GM18517 (cell line): Measurements from ENCODE around the gene GFPT1.
"Not testable (repeated sequence)": the region's sequence is repeated elsewhere in the genome, so short reads cannot be mapped to it uniquely, and the experiment has no call there.

Experiments
- ATAC-seq: cut with Tn5 transposase; IDR thresholded peaks from one replicate; pipeline ENCODE4 v1.9.1; 2021; ENCODE audit warnings: mild to moderate bottlenecking, moderate library complexity; ENCODE audit not compliant: unreplicated experiment

GFPT1 gene

GRCh38 chr2:69384618-69385081 lies 2.4 kb downstream of the GFPT1 start:
- ATAC-seq: no peak

DNA sequence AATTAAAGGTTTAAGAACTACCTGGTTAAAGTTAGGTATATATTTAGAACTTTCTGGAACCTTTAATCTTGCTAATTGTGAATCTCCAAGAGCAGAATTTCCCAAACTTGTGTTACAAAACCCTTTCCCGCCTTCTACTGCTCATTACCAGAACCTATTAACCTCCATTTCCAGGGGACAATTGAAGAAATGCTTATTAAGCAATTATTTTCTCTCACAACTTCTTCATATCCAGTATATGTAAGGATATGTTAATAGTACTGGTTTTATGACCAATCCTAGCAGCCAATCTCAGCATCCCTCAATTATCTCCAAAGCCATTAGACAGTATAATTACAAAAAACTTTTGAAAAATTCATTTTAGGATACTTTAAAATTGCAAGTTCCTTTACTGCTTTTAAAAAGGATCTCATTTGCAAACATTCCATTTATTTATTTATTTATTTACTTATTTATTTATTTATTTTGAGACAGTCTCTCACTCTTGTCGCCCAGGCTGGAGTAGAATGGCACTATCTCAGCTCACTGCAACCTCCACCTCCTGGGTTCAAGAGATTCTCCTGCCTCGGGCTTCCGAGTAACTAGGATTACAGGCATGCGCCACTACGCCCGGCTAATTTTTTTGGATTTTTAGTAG lies 3.7 kb downstream of the GFPT1 start:
- ATAC-seq: no peak

DNA sequence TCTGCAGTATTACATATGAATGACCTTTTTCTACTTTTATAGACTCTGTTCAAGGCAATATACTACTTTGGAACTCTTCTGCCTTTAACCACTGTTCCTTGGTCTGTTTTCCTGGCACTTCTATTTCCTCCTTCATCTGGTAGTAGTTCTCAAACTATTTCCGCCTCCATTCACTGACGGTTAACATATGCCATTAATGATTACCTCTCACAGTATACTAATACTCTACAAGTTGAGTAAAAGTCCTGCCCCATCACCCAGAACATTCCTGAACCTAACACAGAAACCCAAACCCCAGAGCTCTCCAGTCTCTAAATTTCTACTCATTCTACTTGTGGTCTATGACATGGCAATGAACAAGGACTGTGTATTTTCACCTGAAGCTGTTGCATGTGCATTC lies 4.5 kb downstream of the GFPT1 start:
- no peak for ATAC-seq

DNA sequence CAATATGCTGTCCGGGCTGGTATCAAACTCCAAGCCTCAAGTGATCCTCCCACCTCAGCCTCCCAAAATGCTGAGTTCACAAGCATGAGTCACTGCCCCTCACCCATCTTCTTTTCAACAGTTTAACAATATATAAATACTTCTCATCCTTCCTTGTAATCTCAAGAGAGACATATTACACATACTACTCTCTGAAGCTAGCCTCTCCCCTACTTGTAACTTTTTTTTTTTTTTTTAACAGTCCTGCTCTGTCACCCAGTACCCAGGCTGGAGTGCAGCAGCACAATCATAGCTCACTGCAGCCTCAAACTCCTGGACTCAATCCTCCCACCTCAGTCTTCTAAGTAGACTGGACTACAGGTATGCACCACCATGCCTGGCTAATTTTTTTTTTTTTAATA lies 5.7 kb downstream of the GFPT1 start:
- no peak for ATAC-seq

- no peak for ATAC-seq
Observed at GRCh38 chr2:69380072-69380917, 6.7 kb downstream of the GFPT1 start.

GRCh38 chr2:69376403-69376802 lies 10.6 kb downstream of the GFPT1 start:
- no peak for ATAC-seq

- no peak for ATAC-seq
Observed at GRCh38 chr2:69375494-69376353, 11.3 kb downstream of the GFPT1 start.

DNA sequence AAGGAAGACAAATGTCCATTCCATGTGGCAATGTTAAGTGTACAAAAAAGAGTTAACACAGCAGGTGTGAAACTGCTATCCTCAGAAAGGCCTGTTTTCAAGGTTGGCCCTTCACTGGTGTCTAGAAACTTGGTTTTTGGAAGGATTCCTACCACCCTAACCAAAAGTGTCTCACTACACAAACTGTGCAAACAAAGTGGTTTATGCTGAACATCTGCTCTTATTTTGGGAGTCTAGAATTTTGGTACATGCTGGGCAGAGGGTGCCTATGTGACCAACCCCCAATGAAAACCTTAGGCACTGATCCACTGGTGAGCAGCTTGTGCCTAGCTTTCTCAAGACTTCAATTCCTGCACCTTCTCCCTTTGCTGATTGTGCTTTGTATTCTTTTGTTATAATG lies 14.3 kb downstream of the GFPT1 start:
- ATAC-seq: no peak

DNA sequence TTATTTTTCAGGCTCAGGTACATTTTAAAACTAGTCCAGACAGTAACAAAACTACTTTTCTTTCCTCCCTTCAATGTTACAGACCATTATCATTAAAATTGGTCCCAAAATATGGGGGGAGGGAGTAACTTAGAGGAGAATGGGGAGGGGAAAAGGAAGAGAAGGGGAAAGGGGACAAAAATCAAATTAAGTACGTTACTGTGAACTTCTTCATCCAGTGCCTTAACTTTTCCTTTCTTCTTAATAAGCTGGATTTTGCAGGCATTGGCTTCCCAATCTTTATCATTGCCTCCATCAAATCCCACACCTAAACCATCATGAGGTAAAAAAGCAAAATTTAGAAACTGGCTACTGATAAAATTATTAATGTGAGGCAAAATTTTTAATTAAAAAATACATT lies 17.2 kb downstream of the GFPT1 start:
- ATAC-seq: no peak

- no peak for ATAC-seq
Observed at GRCh38 chr2:69368588-69368987, 18.4 kb downstream of the GFPT1 start.

DNA sequence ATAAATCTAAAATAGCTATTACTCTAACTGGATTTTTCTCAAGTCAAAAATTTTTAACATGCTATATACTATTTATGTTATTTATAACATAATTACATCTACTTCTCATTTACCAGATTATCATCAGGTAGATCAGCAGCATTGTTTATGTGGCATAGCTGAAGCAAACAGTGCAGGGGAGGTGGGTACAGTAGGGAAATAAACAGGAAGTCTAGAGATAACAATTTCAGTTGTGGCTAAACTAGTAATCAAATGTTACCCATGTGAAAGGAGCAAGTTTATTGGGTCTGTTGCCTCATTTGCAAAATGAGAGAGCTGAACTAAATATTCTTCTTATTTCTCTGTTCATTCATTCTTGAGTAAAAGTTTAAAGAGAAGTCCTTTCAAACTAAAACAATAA lies 27.7 kb downstream of the GFPT1 start:
- ATAC-seq: no peak

DNA sequence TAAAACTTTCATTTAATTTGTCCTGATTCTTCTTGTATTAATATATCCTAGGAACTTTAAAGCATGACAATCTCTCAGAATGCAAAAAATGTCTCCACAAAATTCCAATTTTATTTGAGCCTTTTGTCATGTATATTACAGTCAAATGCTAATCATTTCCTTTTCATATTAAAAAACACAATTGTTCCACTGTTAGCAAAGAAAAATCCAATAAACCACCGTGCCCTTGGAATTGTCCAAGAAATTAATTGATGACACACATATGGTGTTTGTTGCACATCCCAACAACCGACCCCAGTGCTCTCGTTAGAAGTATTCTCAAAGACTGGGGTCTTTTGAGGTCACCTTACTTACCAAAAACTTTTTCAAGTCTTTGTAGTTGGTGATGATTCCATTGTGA lies 28.1 kb downstream of the GFPT1 start:
- ATAC-seq: no peak

DNA sequence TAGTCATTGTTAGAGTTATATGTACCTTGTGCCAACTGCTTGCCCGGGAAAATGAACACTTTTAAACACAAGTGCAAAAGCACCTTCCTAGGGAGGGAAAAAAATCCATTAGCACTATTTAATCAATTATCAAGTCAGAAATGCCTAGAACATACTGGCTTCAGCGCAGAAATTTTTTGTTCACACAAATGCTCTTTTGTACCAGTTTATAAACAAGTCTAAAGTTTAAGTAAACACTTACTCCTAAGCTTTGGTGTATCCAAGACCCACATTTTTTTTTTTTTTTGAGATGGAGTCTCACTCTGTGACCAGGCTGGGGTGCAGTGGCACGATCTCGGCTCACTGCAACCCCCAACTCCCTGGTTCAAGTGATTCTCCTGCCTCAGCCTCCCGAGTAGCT lies 30.6 kb downstream of the GFPT1 start:
- no peak for ATAC-seq

DNA sequence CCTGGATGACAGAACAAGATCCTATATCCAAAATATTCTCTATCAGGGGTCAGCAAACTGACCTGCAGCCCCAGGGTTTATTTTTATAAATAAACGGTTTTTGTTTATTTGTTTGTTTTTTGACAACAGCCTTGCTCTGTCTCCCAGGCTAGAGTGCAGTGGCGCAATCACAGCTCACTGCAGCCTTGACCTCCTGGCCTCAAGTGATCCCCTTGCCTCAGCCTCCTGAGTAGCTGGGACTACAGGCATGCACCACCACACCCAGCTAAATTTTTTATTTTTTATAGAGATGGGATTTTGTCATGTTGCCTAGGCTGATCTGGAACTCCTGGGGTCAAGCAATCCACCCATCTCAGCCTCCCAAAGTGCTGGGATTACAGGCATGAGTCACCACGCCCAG lies 32.1 kb downstream of the GFPT1 start:
- ATAC-seq: not testable (repeated sequence)

DNA sequence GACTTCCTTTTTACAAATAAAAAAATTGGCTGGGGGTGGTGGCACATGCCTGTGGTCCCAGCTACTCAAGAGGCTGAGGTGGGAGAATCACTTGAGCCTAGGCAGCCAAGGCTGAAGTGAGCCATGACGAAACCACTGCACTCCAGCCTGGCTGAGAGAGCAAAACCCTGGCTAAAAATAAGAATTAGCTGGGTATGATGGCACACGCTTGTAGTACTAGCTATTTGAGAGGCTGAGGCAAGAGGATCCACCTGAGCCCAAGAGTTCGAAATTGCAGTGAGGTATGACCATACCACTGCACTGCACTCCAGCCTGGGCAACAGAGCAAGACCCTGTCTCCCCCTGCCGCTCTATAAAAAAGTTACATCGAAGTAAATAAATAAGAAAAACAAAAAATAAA lies 33.7 kb downstream of the GFPT1 start:
- no peak for ATAC-seq

GRCh38 chr2:69348781-69349180 lies 38.2 kb downstream of the GFPT1 start:
- ATAC-seq: no peak

DNA sequence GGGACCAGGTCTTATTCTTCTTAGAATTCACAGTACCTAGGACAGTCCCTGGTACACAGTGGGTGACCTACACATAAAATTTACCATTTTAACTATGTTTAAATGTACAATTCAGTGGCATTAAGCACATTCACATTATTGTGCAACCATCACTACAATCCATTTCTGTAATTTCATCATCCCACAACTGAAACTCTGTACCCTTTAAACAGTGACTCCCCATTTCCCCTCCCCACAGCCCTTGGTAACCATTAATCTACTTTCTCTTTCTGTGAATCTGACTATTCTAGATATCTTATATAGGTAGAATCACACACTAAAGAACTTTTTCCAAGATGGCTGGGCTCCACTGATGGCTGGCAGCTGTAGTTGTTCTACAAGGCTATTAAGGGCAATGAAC lies 41.6 kb downstream of the GFPT1 start:
- ATAC-seq: peak; percentile 59

- no peak for ATAC-seq
Observed at GRCh38 chr2:69344305-69344704, 42.7 kb downstream of the GFPT1 start.

GRCh38 chr2:69340101-69340775 lies 46.8 kb downstream of the GFPT1 start:
- ATAC-seq: no peak

- ATAC-seq: no peak
Observed at GRCh38 chr2:69335311-69335710, 51.7 kb downstream of the GFPT1 start.

DNA sequence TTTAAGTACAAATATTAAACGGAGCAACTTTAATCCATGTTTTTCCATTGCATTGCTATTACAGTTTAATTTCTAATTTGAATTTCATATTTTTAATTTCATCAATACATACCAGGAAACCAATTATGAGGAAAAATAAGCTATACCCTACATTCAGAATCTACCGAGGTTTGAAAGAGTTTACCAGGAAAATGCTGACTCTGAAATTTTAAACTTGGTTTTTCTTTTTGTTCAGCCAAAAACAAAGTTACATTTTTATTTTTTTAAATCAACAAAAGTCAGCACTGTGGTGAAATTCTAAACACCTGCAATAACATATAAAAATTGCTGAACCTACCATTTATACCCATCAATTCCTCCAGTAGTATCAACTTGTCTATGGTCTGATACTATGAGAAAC lies 53.7 kb downstream of the GFPT1 start:
- ATAC-seq: no peak
